SK-N-SH treated with all-trans-retinoic acid at 6 μM for 48 hours (cell line): Measurements from ENCODE around the gene NOS2.
"Not testable (repeated sequence)": the region's sequence is repeated elsewhere in the genome, so short reads cannot be mapped to it uniquely, and the experiment has no call there.

Experiments
- ATAC-seq: fragments of 200-7000 bp; cut with Tn5 transposase; 3 replicates; pipeline ENCODE4 v1.9.1; 2020; ENCODE audit warnings: mild to moderate bottlenecking, moderate library complexity
- ARNTL ChIP-seq: fragments of 450-650 bp; formaldehyde crosslinking; IDR thresholded peaks from 2 replicates; pipeline ENCODE4 v1.5.0; 2020; ENCODE audit warnings: low read depth, mild to moderate bottlenecking, moderate library complexity, borderline replicate concordance
- BACH2 ChIP-seq: fragments of 250-450 bp; sonication (Bioruptor Pico); IDR thresholded peaks from 2 replicates; pipeline ENCODE4 v1.9.0; 2021; ENCODE audit warnings: mild to moderate bottlenecking, borderline replicate concordance
- CREB5 ChIP-seq: fragments of 250-450 bp; sonication (Bioruptor Pico); IDR thresholded peaks from 2 replicates; pipeline ENCODE4 v1.5.1; 2020; ENCODE audit warnings: low read depth, mild to moderate bottlenecking, moderate library complexity
- CSDC2 ChIP-seq: fragments of 250-450 bp; sonication (Bioruptor Pico); IDR thresholded peaks from 2 replicates; pipeline ENCODE4 v1.5.0; 2020; ENCODE audit warnings: mild to moderate bottlenecking, moderate library complexity
- ESRRG ChIP-seq: fragments of 250-450 bp; sonication (Bioruptor Pico); IDR thresholded peaks from 2 replicates; pipeline ENCODE4 v1.6.1; 2021; ENCODE audit warnings: mild to moderate bottlenecking
- GLIS3 ChIP-seq: fragments of 250-450 bp; sonication (Bioruptor Pico); IDR thresholded peaks from 2 replicates; pipeline ENCODE4 v1.5.0; 2020; ENCODE audit warnings: mild to moderate bottlenecking, moderate library complexity
- ISL1 ChIP-seq: fragments of 250-450 bp; sonication (Bioruptor Pico); IDR thresholded peaks from 2 replicates; pipeline ENCODE4 v2.1.2; 2022; ENCODE audit warnings: mild to moderate bottlenecking, moderate library complexity
- PATZ1 ChIP-seq: fragments of 250-450 bp; sonication (Bioruptor Pico); IDR thresholded peaks from 2 replicates; pipeline ENCODE4 v1.8.0; 2020; ENCODE audit warnings: mild to moderate bottlenecking, moderate library complexity, borderline replicate concordance
- PPARA ChIP-seq: fragments of 250-450 bp; sonication (Bioruptor Pico); IDR thresholded peaks from 2 replicates; pipeline ENCODE4 v1.5.0; 2020; ENCODE audit warnings: mild to moderate bottlenecking, borderline replicate concordance
- SNAI2 ChIP-seq: fragments of 250-450 bp; sonication (Bioruptor Pico); IDR thresholded peaks from 2 replicates; pipeline ENCODE4 v1.5.0; 2020; ENCODE audit warnings: mild to moderate bottlenecking, moderate library complexity
- TSHZ2 ChIP-seq: fragments of 250-450 bp; sonication (Bioruptor Pico); IDR thresholded peaks from 2 replicates; pipeline ENCODE4 v1.5.0; 2020; ENCODE audit warnings: mild to moderate bottlenecking, moderate library complexity
- ZC3H10 ChIP-seq: fragments of 250-450 bp; sonication (Bioruptor Pico); IDR thresholded peaks from 2 replicates; pipeline ENCODE4 v1.5.1; 2021; ENCODE audit warnings: mild to moderate bottlenecking, moderate library complexity
- ZFP3 ChIP-seq: fragments of 250-450 bp; sonication (Bioruptor Pico); IDR thresholded peaks from 2 replicates; pipeline ENCODE4 v1.5.0; 2020; ENCODE audit warnings: mild to moderate bottlenecking, moderate library complexity
- ZFP30 ChIP-seq: fragments of 450-650 bp; formaldehyde crosslinking; IDR thresholded peaks from 2 replicates; pipeline ENCODE4 v1.5.0; 2022; ENCODE audit warnings: mild to moderate bottlenecking, moderate library complexity
- ZNF70 ChIP-seq: fragments of 450-650 bp; formaldehyde crosslinking; IDR thresholded peaks from 2 replicates; pipeline ENCODE4 v1.5.0; 2020; ENCODE audit warnings: mild to moderate bottlenecking, moderate library complexity
- ZNF8 ChIP-seq: fragments of 450-650 bp; formaldehyde crosslinking; IDR thresholded peaks from 2 replicates; pipeline ENCODE4 v1.5.0; 2020; ENCODE audit warnings: mild to moderate bottlenecking, moderate library complexity
- TF ChIP-seq, protein P1 (sequence below): fragments of 250-450 bp; sonication (Bioruptor Pico); IDR thresholded peaks from 2 replicates; pipeline ENCODE4 v1.8.0; 2021; ENCODE audit warnings: low read depth, mild to moderate bottlenecking, moderate library complexity, borderline replicate concordance

NOS2 gene

DNA sequence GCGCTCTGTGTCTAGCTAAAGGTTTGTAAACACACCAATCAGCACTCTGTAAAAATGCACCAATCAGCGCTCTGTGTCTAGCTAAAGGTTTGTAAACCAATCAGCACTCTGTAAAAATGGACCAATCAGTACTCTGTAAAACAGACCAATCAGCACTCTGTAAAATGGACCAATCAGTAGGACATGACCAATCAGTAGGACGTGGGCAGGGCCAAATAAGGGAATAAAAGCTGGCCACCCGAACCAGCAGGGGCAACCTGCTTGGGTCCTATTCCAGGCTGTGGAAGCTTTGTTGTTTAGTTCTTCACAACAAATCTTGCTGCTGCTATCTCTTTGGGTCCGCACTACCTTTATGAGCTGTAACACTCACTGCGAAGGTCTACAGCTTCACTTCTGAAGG is 74.3 kb downstream of the NOS2 start:
- ATAC-seq, result not testable (repeated sequence)

- no peak for TF ChIP-seq ZNF8
- TF ChIP-seq CSDC2 (CRISPR knock-in tag), result no peak
- TF ChIP-seq TSHZ2 (CRISPR knock-in tag), result no peak
- no peak for TF ChIP-seq ZC3H10
- TF ChIP-seq ARNTL, result no peak
- TF ChIP-seq PATZ1 (CRISPR knock-in tag), result no peak
- no peak for TF ChIP-seq ESRRG (CRISPR knock-in tag)
- TF ChIP-seq BACH2 (CRISPR knock-in tag), result no peak
- no peak for TF ChIP-seq SNAI2
- TF ChIP-seq GLIS3 (CRISPR knock-in tag), result no peak
- no peak for TF ChIP-seq ZFP30 (CRISPR knock-in tag)
- TF ChIP-seq PPARA (CRISPR knock-in tag), result no peak
- no peak for TF ChIP-seq ZFP3
- TF ChIP-seq ZNF70 (CRISPR knock-in tag), result no peak
- TF ChIP-seq ISL1, result no peak
- TF ChIP-seq, protein P1, sequence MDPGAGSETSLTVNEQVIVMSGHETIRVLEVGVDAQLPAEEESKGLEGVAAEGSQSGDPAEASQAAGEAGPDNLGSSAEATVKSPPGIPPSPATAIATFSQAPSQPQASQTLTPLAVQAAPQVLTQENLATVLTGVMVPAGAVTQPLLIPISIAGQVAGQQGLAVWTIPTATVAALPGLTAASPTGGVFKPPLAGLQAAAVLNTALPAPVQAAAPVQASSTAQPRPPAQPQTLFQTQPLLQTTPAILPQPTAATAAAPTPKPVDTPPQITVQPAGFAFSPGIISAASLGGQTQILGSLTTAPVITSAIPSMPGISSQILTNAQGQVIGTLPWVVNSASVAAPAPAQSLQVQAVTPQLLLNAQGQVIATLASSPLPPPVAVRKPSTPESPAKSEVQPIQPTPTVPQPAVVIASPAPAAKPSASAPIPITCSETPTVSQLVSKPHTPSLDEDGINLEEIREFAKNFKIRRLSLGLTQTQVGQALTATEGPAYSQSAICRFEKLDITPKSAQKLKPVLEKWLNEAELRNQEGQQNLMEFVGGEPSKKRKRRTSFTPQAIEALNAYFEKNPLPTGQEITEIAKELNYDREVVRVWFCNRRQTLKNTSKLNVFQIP (CRISPR knock-in tag), result no peak
- no peak for TF ChIP-seq CREB5 (CRISPR knock-in tag)
- TF ChIP-seq, all 23 proteins: peak for 0
Measured at GRCh38 chr17:27721797-27722196, 78.5 kb downstream of the NOS2 start.

More at GRCh38 chr17:27721797-27722196, 78.5 kb downstream of the NOS2 start:
- ATAC-seq, result no peak
